Measurements from ENCODE around the gene MEIS3. TPM values are rescaled to one million over a fixed set of nuclear protein-coding genes. Genes with fewer than 3 reads are reported as not detected.
A peak's percentile ranks its signal among the peaks of the same experiment; 100 is the strongest.

Gene MEIS3
- total RNA-seq, 2 experiments from 2014 or later: 0.47 TPM; not detected in 1

GRCh38 chr19:47381121-47381520 is 38.2 kb downstream of the MEIS3 start:
- peaks cover 47% of the 10 kb centered on the region for H3K36me3 ChIP-seq (ENCODE audit: insufficient read depth, low read length)
- H3K4me3 Mint-ChIP-seq: no peak overlapping the region

GRCh38 chr19:47380559-47380958 is 38.8 kb downstream of the MEIS3 start:
- intact Hi-C loops (cut with DNase I, micrococcal nuclease): no loop called here
- Histone ChIP-seq H3K9me3 (ENCODE audit: control insufficient read depth in 1 of 2, insufficient read depth in 1 of 2, low read length in 2 of 2) (no peaks in the 10 kb centered on the region), H3K27ac (ENCODE audit: low read depth in 1 of 2, low read length in 2 of 2) (no peak overlapping the region), H3K36me3 (ENCODE audit: insufficient read depth, low read length) (peaks cover 53% of the 10 kb centered on the region), H3K4me1 (ENCODE audit: insufficient read depth, low read length) (peaks cover 17% of the 10 kb centered on the region), H3K4me3 (ENCODE audit: low read length) (no peak overlapping the region), H3K27me3 (ENCODE audit: control insufficient read depth in 1 of 2, insufficient read depth in 2 of 2, low read length in 2 of 2) (no peaks in the 10 kb centered on the region)
- peaks cover 57% of the 10 kb centered on the region for H3K36me3 Mint-ChIP-seq (ENCODE audit: low read depth)
- H3K27ac Mint-ChIP-seq: no peak overlapping the region
- POLR2A ChIA-PET: no interaction called here
- no peaks in the 10 kb centered on the region for H3K27me3 Mint-ChIP-seq
- H3K4me1 Mint-ChIP-seq (ENCODE audit: low read depth): peaks cover 28% of the 10 kb centered on the region
- H3K9me3 Mint-ChIP-seq: no peaks in the 10 kb centered on the region
- ATAC-seq (ENCODE audit: poor library complexity): no peak
- no peak for DNase-seq
- no peak overlapping the region for H3K4me3 Mint-ChIP-seq
- CTCF ChIA-PET: no interaction called here
- no peak for TF ChIP-seq CTCF (IDR thresholded peaks at IDR 0.05)

More at GRCh38 chr19:47381121-47381520, 38.2 kb downstream of the MEIS3 start:
- POLR2A ChIA-PET: interaction anchor here (0.6 kb wide), 1 partner anchor 154 kb away, joined by 3 read pairs; no protein-coding TSS in a partner anchor
- Mint-ChIP-seq H3K27ac (no peak overlapping the region), H3K27me3 (no peaks in the 10 kb centered on the region), H3K36me3 (ENCODE audit: low read depth) (peaks cover 52% of the 10 kb centered on the region), H3K4me1 (ENCODE audit: low read depth) (peaks cover 28% of the 10 kb centered on the region), H3K9me3 (no peaks in the 10 kb centered on the region)
- no peak overlapping the region for H3K4me3 ChIP-seq (ENCODE audit: low read length)
- ATAC-seq (ENCODE audit: poor library complexity) (no peak), DNase-seq (peak in 1 of 14 experiments; percentile 16)
- no peak for TF ChIP-seq CTCF (IDR thresholded peaks at IDR 0.05)
- intact Hi-C loops (cut with DNase I, micrococcal nuclease): no loop called here
- H3K27me3 ChIP-seq (ENCODE audit: control insufficient read depth in 1 of 2, insufficient read depth in 2 of 2, low read length in 2 of 2): no peaks in the 10 kb centered on the region
- H3K27ac ChIP-seq (ENCODE audit: low read depth in 1 of 2, low read length in 2 of 2): no peak overlapping the region
- H3K4me1 ChIP-seq (ENCODE audit: insufficient read depth, low read length): peaks cover 17% of the 10 kb centered on the region
- no peaks in the 10 kb centered on the region for H3K9me3 ChIP-seq (ENCODE audit: control insufficient read depth in 1 of 2, insufficient read depth in 1 of 2, low read length in 2 of 2)
- CTCF ChIA-PET: no interaction called here

GRCh38 chr19:47379381-47379938 is 39.9 kb downstream of the MEIS3 start:
- Histone ChIP-seq H3K4me1 (ENCODE audit: insufficient read depth, low read length) (peaks cover 17% of the 10 kb centered on the region), H3K27ac (ENCODE audit: low read depth in 1 of 2, low read length in 2 of 2) (no peak overlapping the region), H3K36me3 (ENCODE audit: insufficient read depth, low read length) (peaks cover 64% of the 10 kb centered on the region), H3K9me3 (ENCODE audit: control insufficient read depth in 1 of 2, insufficient read depth in 1 of 2, low read length in 2 of 2) (no peaks in the 10 kb centered on the region), H3K4me3 (ENCODE audit: low read length) (no peak overlapping the region), H3K27me3 (ENCODE audit: control insufficient read depth in 1 of 2, insufficient read depth in 2 of 2, low read length in 2 of 2) (no peaks in the 10 kb centered on the region)
- Mint-ChIP-seq H3K27me3 (no peaks in the 10 kb centered on the region), H3K9me3 (no peaks in the 10 kb centered on the region), H3K36me3 (ENCODE audit: low read depth) (peaks cover 60% of the 10 kb centered on the region), H3K4me1 (ENCODE audit: low read depth) (peaks cover 28% of the 10 kb centered on the region), H3K4me3 (no peak overlapping the region), H3K27ac (no peak overlapping the region)
- intact Hi-C loops (cut with DNase I, micrococcal nuclease): no loop called here
- TF ChIP-seq CTCF (IDR thresholded peaks at IDR 0.05): no peak
- no peak for DNase-seq
- ChIA-PET POLR2A (no interaction called here), CTCF (no interaction called here)
- ATAC-seq (ENCODE audit: poor library complexity): no peak

Data from CD4-positive, alpha-beta T cell (primary cell).